ENCODE results near the gene CPXM2.
"Not testable (repeated sequence)": the region's sequence is repeated elsewhere in the genome, so short reads cannot be mapped to it uniquely, and the experiment has no call there.

Gene CPXM2

GRCh38 chr10:123741711-123742110 is 149.9 kb downstream of the CPXM2 start:
- no peak for TF ChIP-seq CTCF (IDR thresholded peaks at IDR 0.05; ENCODE audit: low read depth, low read length)
- no peak overlapping the region for H3K4me3 ChIP-seq (replicated peaks in 1 of 2; ENCODE audit: low read depth in 2 of 2, low read length in 2 of 2)
- no peak for DNase-seq (ENCODE audit: low read depth in 2 of 2)

- H3K4me3 ChIP-seq (replicated peaks in 1 of 2; ENCODE audit: low read depth in 2 of 2, low read length in 2 of 2): no peak overlapping the region
- no peak for DNase-seq (ENCODE audit: low read depth in 2 of 2)
- no peak for TF ChIP-seq CTCF (IDR thresholded peaks at IDR 0.05; ENCODE audit: low read depth, low read length)
These were observed 150.5 kb downstream of the CPXM2 start for GRCh38 chr10:123741146-123741545.

GRCh38 chr10:123736917-123737316 is 154.7 kb downstream of the CPXM2 start:
- not testable (repeated sequence) for H3K4me3 ChIP-seq (replicated peaks in 1 of 2; ENCODE audit: low read depth in 2 of 2, low read length in 2 of 2); DNase-seq (ENCODE audit: low read depth in 2 of 2)

DNA sequence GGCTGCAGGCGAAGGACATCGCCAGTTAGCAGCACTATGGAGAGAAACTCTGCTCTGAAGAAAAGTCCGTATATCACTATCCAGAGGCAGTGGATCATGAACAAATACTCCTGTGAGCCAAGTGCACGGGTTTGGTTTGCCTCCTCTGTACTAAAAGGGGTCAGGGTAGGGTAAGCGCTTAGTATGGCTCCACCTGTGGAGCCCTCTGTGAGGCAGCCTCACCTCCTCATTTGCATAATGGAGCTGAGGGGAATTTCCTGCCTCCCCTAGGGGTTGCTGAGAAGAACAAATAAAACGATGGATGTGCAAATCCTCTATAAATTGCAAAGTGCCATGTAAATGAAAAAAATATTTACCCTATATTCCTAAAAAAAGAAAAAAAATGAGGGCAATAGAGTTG is 162.1 kb downstream of the CPXM2 start:
- no peak for DNase-seq (ENCODE audit: low read depth in 2 of 2)
- no peak for TF ChIP-seq CTCF (IDR thresholded peaks at IDR 0.05; ENCODE audit: low read depth, low read length)

DNA sequence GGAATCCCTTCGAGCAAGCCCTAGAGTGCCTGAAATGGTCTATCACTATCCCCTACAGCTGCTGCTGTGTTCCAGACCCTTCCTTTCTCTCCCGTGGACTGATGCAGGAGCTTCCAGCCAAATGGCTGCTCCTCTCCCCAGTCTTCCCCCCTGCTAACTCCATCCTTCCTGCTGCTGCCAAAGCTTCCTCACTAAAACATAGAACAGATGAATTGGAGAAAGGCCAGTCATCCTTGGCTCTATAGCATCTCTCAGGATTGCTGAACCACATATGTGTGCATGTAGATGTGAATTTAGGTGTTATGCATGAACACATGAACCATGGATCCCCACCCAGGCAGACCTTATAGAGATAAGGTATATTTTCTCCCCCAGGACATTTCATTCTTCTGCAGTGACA is 164.8 kb downstream of the CPXM2 start:
- no peak for DNase-seq (ENCODE audit: low read depth in 2 of 2)
- TF ChIP-seq CTCF (IDR thresholded peaks at IDR 0.05; ENCODE audit: low read depth, low read length): no peak
- no peak overlapping the region for H3K4me3 ChIP-seq (replicated peaks in 1 of 2; ENCODE audit: low read depth in 2 of 2, low read length in 2 of 2)

More for the DNA sequence above, 162.1 kb downstream of the CPXM2 start:
- no peak overlapping the region for H3K4me3 ChIP-seq (replicated peaks in 1 of 2; ENCODE audit: low read depth in 2 of 2, low read length in 2 of 2)

DNA sequence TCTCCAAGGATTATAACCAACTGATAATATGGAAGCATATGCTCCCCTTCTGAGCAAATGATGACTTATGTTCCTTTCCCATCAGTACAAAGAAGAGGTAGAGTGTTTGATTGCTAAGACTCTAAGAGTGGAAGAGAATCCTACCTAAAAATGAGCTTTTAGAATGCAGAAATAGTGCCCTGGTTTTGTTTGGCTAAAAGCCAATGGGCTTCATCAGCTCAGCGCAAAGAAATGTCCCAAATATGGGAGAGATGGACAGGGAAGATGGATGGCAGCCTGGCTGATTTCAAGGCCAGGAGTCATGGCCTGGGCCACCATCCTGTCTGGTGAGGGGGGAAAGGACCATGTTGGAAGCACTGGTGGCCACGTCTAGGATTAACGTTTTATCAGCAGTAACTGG is 165.2 kb downstream of the CPXM2 start:
- no peak for TF ChIP-seq CTCF (IDR thresholded peaks at IDR 0.05; ENCODE audit: low read depth, low read length)
- DNase-seq (ENCODE audit: low read depth in 2 of 2): no peak
- no peak overlapping the region for H3K4me3 ChIP-seq (replicated peaks in 1 of 2; ENCODE audit: low read depth in 2 of 2, low read length in 2 of 2)

- no peak for TF ChIP-seq CTCF (IDR thresholded peaks at IDR 0.05; ENCODE audit: low read depth, low read length)
- DNase-seq (ENCODE audit: low read depth in 2 of 2): no peak
- no peak overlapping the region for H3K4me3 ChIP-seq (replicated peaks in 1 of 2; ENCODE audit: low read depth in 2 of 2, low read length in 2 of 2)
These were observed 166.9 kb downstream of the CPXM2 start for GRCh38 chr10:123724747-123725146.

Data from cardiac fibroblast (primary cell).